ENCODE measurements around the gene ZRANB3. TPM values are rescaled to one million over a fixed set of nuclear protein-coding genes. Genes with fewer than 3 reads are reported as not detected.

ZRANB3 gene
- total and polyA plus RNA-seq, 10 of the 15 experiments (the other 5 are each of a cell fraction or from before 2014, with no cell fraction given) = 5.6 to 11.4 (median 9.9) TPM

DNA sequence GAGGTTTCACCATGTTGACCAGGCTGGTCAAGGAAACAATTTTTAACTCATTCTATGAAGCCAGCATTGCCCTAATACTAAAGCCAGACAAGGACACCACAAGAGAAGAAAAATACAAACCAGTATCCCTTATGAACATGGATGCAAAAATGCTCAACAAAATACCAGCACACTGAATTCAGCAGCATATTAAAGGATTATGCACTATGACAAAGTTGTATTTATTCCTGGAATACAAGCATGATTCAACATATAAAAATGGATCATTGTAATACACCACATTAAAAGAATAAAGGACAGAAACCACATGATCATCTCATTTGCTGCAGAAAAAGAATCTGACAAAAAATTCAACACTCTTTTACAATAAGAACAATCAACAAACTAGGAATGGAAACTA lies 340.2 kb downstream of the ZRANB3 start:
- ChIA-PET POLR2A (no interaction called here), CTCF (no interaction called here), SMC1A (ENCODE audit: uncharacterized antibody, unreplicated experiment) (no interaction called here), RAD21 (ENCODE audit: unreplicated experiment) (no interaction called here)
- no peak for DNase-seq (ENCODE audit: low read depth, low spot score)
- Histone ChIP-seq H3K4me2 (ENCODE audit: control insufficient read depth, insufficient read depth) (no peak overlapping the region), H3K4me3 (no peak overlapping the region), H3K4me1 (ENCODE audit: control insufficient read depth, insufficient read depth, low read length) (no peaks in the 10 kb centered on the region), H3K9ac (ENCODE audit: control insufficient read depth, insufficient read depth, low read length) (no peak overlapping the region), H3K9me3 (replicated peaks; ENCODE audit: control insufficient read depth, insufficient read depth, low read length) (no peaks in the 10 kb centered on the region), H3K27me3 (replicated peaks in 1 of 2; ENCODE audit: control insufficient read depth in 2 of 2, insufficient read depth in 2 of 2, low read length in 1 of 2) (no peaks in the 10 kb centered on the region), H3K27ac (ENCODE audit: control insufficient read depth, insufficient read depth) (no peak overlapping the region), H3K79me2 (ENCODE audit: control insufficient read depth, insufficient read depth, low read length) (no peaks in the 10 kb centered on the region), H4K20me1 (ENCODE audit: control insufficient read depth, insufficient read depth) (no peaks in the 10 kb centered on the region), H2AFZ (ENCODE audit: control insufficient read depth, low read depth, low read length) (no peak overlapping the region), H3K36me3 (ENCODE audit: control insufficient read depth in 2 of 2, insufficient read depth in 2 of 2, low read length in 1 of 2) (no peaks in the 10 kb centered on the region)
- TF ChIP-seq KLF5 (IDR thresholded peaks at IDR 0.05; ENCODE audit: partially characterized antibody) = no peak
- intact Hi-C loops (cut with micrococcal nuclease; ENCODE audit: unreplicated experiment) (loop anchor here (10.0 kb wide), 1 partner anchor 524 kb away; no protein-coding TSS in a partner anchor), in situ Hi-C loops (cut with MboI) (no loop called here)
- no peak for FAIRE-seq
- BruUV-seq (replicated peaks) = no TSS peak
- ATAC-seq = no peak

DNA sequence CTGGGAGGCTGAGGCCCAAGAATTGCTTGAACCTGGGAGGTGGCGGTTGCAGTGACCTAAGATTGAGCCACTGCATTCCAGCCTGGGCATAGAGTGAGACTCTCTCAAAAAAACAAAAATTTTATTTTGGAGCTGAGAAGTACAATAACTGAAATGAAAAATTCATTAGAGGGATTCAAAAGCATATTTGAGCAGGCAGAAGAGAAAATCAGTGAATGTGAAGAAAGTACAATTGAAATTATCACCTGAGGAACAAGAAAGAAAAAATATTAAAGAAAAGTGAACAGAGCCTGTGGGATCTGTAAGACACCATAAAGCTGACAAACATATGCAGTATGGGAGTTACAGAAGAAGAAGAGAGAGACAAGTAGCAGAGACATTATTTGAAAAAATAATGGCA lies 341.9 kb downstream of the ZRANB3 start:
- Histone ChIP-seq H3K4me2 (ENCODE audit: control insufficient read depth, insufficient read depth) (no peak overlapping the region), H3K79me2 (ENCODE audit: control insufficient read depth, insufficient read depth, low read length) (no peaks in the 10 kb centered on the region), H3K27me3 (replicated peaks in 1 of 2; ENCODE audit: control insufficient read depth in 2 of 2, insufficient read depth in 2 of 2, low read length in 1 of 2) (no peaks in the 10 kb centered on the region), H3K4me1 (ENCODE audit: control insufficient read depth, insufficient read depth, low read length) (no peaks in the 10 kb centered on the region), H3K36me3 (ENCODE audit: control insufficient read depth in 2 of 2, insufficient read depth in 2 of 2, low read length in 1 of 2) (no peaks in the 10 kb centered on the region), H3K9ac (ENCODE audit: control insufficient read depth, insufficient read depth, low read length) (no peak overlapping the region), H3K9me3 (replicated peaks; ENCODE audit: control insufficient read depth, insufficient read depth, low read length) (no peaks in the 10 kb centered on the region), H3K27ac (ENCODE audit: control insufficient read depth, insufficient read depth) (no peak overlapping the region), H4K20me1 (ENCODE audit: control insufficient read depth, insufficient read depth) (no peaks in the 10 kb centered on the region), H3K4me3 (no peak overlapping the region), H2AFZ (ENCODE audit: control insufficient read depth, low read depth, low read length) (no peak overlapping the region)
- ChIA-PET POLR2A (interaction anchor here (0.6 kb wide), 1 partner anchor 29 kb away, joined by 5 read pairs; no protein-coding TSS in a partner anchor), SMC1A (ENCODE audit: uncharacterized antibody, unreplicated experiment) (no interaction called here), CTCF (no interaction called here), RAD21 (ENCODE audit: unreplicated experiment) (no interaction called here)
- FAIRE-seq = no peak
- DNase-seq (ENCODE audit: low read depth, low spot score) = no peak
- no TSS peak for BruUV-seq (replicated peaks)
- in situ Hi-C loops (cut with MboI) = no loop called here
- WGBS (ENCODE audit: insufficient coverage, insufficient replicate concordance, low lambda C conversion rate, missing lambda C conversion rate) = 100% methylated on average over 1 of the region's 1 CpG
- intact Hi-C loops (cut with micrococcal nuclease; ENCODE audit: unreplicated experiment) = no loop called here
- TF ChIP-seq HDAC6 (IDR thresholded peaks at IDR 0.05; ENCODE audit: unreplicated experiment) (no peak), YBX1 (IDR thresholded peaks at IDR 0.05) (no peak), BHLHE40 (IDR thresholded peaks at IDR 0.05; ENCODE audit: borderline replicate concordance in 1 of 2, low read depth in 2 of 2, low read length in 1 of 2) (no peak), NRF1 (conservative IDR thresholded peaks at IDR 0.05; ENCODE audit: low read depth, low read length) (no peak), KAT2A (conservative IDR thresholded peaks at IDR 0.05; ENCODE audit: control insufficient read depth, low read depth, low read length) (no peak), TARDBP (IDR thresholded peaks at IDR 0.05; ENCODE audit: borderline replicate concordance) (no peak), KDM1A (IDR thresholded peaks at IDR 0.05; ENCODE audit: borderline replicate concordance) (no peak), ESRRA (IDR thresholded peaks at IDR 0.05; ENCODE audit: low read length) (no peak), SKIL (IDR thresholded peaks at IDR 0.05; ENCODE audit: low read depth, poor library complexity, severe bottlenecking) (no peak), MYC (IDR thresholded peaks at IDR 0.05; ENCODE audit: insufficient read depth, insufficient read length, insufficient replicate concordance, low read length, severe bottlenecking) (no peak), SRF (IDR thresholded peaks at IDR 0.05; ENCODE audit: low read depth in 2 of 2, low read length in 2 of 2) (no peak), HSF1 (IDR thresholded peaks at IDR 0.05; ENCODE audit: low read depth, low read length) (no peak)
- ATAC-seq = no peak

Data from GM12878 (cell line).